KMS-11 (cell line): ENCODE data around the gene C5AR1.

Source experiments
- H2AFZ ChIP-seq: fragments of 200-600 bp; sonication (generic); 2 replicates; pipeline ENCODE4 v1.6.1; 2016; ENCODE audit warnings: antibody characterized with exemption, mixed run types, low read depth
- H3K27ac ChIP-seq: fragments of 200-600 bp; sonication (generic); 2 replicates; pipeline ENCODE4 v1.6.1; 2016; ENCODE audit warnings: mild to moderate bottlenecking, mixed run types
- H3K27me3 ChIP-seq: fragments of 200-600 bp; sonication (generic); 2 replicates; pipeline ENCODE4 v1.6.1; 2017; ENCODE audit warnings: mild to moderate bottlenecking, low read depth, mixed run types, moderate library complexity; ENCODE audit not compliant: insufficient read depth
- H3K36me3 ChIP-seq: fragments of 200-600 bp; sonication (generic); 2 replicates; pipeline ENCODE4 v1.6.1; 2017; ENCODE audit warnings: mild to moderate bottlenecking, mixed run types; ENCODE audit not compliant: insufficient read depth
- H3K4me1 ChIP-seq: fragments of 200-600 bp; sonication (generic); 2 replicates; pipeline ENCODE4 v1.6.1; 2016; ENCODE audit warnings: mild to moderate bottlenecking, low read depth, mixed run types; ENCODE audit not compliant: poor library complexity, severe bottlenecking
- H3K4me2 ChIP-seq: fragments of 200-600 bp; sonication (generic); 2 replicates; pipeline ENCODE4 v1.7.0; 2016; ENCODE audit warnings: mild to moderate bottlenecking, mixed run types
- H3K4me3 ChIP-seq: fragments of 200-600 bp; sonication (generic); IDR thresholded peaks from 2 replicates; pipeline ENCODE4 v1.6.1; 2017; ENCODE audit warnings: low read depth, low read length, mixed read lengths; ENCODE audit not compliant: insufficient read depth
- H3K79me2 ChIP-seq: fragments of 200-600 bp; sonication (generic); 2 replicates; pipeline ENCODE4 v1.6.1; 2016; ENCODE audit warnings: low read depth, mixed run types; ENCODE audit not compliant: insufficient read depth
- H3K9ac ChIP-seq: fragments of 200-600 bp; sonication (generic); 2 replicates; pipeline ENCODE4 v1.6.1; 2016; ENCODE audit warnings: mild to moderate bottlenecking, mixed run types
- H4K20me1 ChIP-seq: fragments of 200-600 bp; sonication (generic); 2 replicates; pipeline ENCODE4 v1.6.1; 2016; ENCODE audit warnings: mild to moderate bottlenecking, mixed run types; ENCODE audit not compliant: insufficient read depth
- TF ChIP-seq, protein P1 (sequence below): fragments of 200-600 bp; sonication (generic); conservative IDR thresholded peaks from 2 replicates; pipeline ENCODE4 v1.6.1; 2017; ENCODE audit warnings: low read depth, mild to moderate bottlenecking, antibody characterized with exemption, low read length, moderate library complexity, mixed read lengths

Gene C5AR1

DNA sequence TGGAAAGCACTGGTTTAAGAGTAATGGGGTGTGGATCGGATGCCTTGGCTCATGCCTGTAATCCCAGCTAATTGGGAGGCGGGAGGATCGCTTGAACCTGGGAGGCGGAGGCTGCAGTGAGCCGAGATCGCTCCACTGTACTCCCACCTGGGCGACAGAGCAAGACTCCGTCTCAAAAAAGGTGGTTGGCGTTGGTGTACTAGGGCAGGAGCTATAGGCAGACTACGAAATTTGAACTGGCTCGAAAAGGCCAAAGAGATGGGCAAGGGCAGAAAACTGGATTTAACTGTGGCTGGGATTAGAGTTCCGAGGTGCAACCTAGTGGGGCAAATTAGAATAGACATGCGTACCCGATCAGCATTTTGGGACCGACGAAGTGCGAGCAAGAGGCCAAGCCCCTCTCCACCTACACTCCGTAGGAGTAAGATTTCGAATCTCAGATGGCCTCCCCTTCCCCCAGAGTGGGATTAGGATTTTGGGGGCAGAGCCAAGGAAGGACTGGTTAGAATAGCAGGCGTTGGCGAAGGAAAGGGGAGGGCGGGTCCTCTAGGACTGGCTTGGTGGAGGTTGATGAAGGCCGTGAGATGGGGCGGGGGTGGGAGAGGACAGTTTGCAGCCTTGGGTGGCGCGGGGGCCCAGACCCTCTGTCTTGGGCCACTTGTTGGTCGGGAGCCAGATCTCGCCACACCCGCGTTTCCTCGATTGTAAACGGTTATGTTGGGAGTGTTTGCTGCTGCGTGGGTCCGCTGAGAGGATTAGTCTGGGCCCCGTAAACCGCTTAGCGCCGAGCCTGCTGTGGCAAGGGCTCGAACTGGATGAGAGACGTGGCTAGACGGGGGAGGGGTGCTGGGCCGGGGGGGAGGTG is 37.0 kb upstream of the C5AR1 start:
- H3K4me3 ChIP-seq: no peak overlapping the region
- no peaks in the 10 kb centered on the region for H4K20me1 ChIP-seq
- TF ChIP-seq, protein P1, sequence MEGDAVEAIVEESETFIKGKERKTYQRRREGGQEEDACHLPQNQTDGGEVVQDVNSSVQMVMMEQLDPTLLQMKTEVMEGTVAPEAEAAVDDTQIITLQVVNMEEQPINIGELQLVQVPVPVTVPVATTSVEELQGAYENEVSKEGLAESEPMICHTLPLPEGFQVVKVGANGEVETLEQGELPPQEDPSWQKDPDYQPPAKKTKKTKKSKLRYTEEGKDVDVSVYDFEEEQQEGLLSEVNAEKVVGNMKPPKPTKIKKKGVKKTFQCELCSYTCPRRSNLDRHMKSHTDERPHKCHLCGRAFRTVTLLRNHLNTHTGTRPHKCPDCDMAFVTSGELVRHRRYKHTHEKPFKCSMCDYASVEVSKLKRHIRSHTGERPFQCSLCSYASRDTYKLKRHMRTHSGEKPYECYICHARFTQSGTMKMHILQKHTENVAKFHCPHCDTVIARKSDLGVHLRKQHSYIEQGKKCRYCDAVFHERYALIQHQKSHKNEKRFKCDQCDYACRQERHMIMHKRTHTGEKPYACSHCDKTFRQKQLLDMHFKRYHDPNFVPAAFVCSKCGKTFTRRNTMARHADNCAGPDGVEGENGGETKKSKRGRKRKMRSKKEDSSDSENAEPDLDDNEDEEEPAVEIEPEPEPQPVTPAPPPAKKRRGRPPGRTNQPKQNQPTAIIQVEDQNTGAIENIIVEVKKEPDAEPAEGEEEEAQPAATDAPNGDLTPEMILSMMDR: no peak
- H3K9ac ChIP-seq: no peak overlapping the region
- H3K4me2 ChIP-seq: peak overlapping the region; percentile 100; the same call in 1 of the 2 replicates
- H3K27ac ChIP-seq: no peak overlapping the region
- no peak overlapping the region for H2AFZ ChIP-seq
- H3K27me3 ChIP-seq: no peaks in the 10 kb centered on the region
- peaks cover 10% of the 10 kb centered on the region for H3K4me1 ChIP-seq
- H3K79me2 ChIP-seq: no peaks in the 10 kb centered on the region
- no peaks in the 10 kb centered on the region for H3K36me3 ChIP-seq

DNA sequence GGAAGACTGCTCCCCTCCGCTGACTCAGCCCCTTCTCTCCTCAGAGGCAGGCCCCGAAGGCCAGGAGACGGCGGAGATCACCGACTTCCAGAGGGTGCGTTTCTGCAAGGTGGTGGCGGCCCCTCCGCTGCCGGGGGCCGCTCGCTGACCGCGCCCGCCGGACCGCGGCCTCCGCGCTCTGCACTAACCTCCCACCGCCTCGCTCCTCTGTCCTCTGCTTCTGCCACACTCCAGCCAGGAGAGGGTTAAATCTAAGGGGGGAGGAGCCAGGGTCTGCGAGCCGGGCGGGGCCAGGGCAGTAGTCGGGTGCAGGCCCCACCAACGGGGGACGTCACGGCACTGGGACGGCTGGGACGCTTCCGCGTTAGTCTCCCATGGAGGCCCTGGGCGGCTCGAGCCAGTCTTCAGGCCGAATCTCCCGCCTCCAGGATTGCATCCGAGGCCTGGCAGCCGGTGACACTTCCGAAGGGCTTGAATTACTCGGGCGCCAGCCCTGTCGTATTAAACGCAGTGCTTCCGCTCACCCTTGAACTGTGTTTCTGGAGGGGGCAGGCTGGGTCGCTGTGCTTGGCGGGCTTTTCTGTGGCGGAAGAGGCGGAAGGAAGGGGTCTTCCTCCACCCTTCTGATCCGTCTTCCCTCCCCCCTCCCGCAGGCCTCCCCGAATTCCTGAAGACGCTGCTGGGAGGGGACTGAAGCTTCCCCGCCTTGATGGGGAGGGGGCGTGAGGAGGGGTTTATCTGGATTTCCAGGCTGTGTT is 36.2 kb upstream of the C5AR1 start:
- Histone ChIP-seq H3K9ac (peak overlapping the region; percentile 91), H3K27ac (peak overlapping the region; percentile 89), H4K20me1 (no peaks in the 10 kb centered on the region), H3K27me3 (no peaks in the 10 kb centered on the region), H2AFZ (peak overlapping the region; percentile 80), H3K79me2 (no peaks in the 10 kb centered on the region), H3K36me3 (no peaks in the 10 kb centered on the region), H3K4me3 (peak overlapping the region; percentile 49), H3K4me1 (peaks cover 10% of the 10 kb centered on the region), H3K4me2 (peak overlapping the region; percentile 100)
- TF ChIP-seq, protein P1: no peak

DNA sequence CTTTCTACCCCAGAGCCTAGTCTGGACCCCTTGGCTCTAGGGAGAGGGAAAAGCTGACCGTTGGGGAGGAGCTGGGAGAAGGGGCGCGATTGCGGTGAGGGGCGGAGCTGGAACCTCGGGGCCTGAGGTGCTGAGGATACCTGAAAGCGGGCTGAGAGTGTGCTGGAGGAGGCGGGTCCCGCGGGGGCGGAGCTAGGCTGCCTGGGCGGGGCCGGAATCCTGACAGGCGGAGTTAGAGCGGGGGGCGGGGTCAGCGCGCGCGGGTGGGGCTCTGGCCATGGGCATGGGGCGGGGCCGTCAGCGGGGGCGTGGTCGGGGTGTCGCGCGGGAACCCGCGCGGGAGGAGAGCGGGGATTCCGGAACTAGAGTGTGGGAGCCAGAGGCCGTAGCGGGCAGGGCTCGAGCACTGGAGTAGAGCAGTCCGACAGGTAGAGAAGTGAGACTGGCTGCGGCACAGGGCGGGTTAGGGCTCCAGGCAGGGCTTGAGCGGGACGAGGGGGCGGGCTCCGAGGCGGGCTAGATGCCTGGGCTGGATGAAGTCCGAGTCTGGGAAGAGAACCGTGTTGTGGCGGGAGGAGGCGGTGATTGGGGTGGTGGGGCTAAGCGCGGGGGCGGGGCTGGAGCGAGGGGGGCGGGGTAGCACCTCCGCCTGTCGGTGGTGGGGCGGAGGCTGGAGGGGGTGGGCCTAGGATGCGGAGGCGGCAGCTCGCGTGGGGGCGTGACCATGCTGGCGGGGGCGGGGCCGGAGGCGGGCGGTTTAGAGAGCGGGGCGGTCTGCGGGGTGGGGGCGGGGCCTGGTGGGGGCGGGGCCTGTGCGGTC is 35.4 kb upstream of the C5AR1 start, which contains the start of gene INAFM1:
Gene INAFM1, plus strand, starts transcription at position 815 of the 820 bp plus-strand sequence. CDS start 35 bp downstream, outside the sequence.
- no peaks in the 10 kb centered on the region for H3K79me2 ChIP-seq
- peak within 1 kb of the TSS; percentile 89 for H3K27ac ChIP-seq
- TF ChIP-seq, protein P1: no peak
- peak within 1 kb of the TSS; percentile 49 for H3K4me3 ChIP-seq
- no peaks in the 10 kb centered on the region for H3K36me3 ChIP-seq
- peak within 1 kb of the TSS; percentile 91 for H3K9ac ChIP-seq
- no peaks in the 10 kb centered on the region for H3K27me3 ChIP-seq
- H2AFZ ChIP-seq: peak within 1 kb of the TSS; percentile 80
- no peaks in the 10 kb centered on the region for H4K20me1 ChIP-seq
- H3K4me1 ChIP-seq: peaks cover 10% of the 10 kb centered on the region
- peak within 1 kb of the TSS; percentile 100 for H3K4me2 ChIP-seq
